K562 (cell line): ENCODE data around the gene ATMIN. TPM values are rescaled to one million over a fixed set of nuclear protein-coding genes. Genes with fewer than 3 reads are reported as not detected.

Experiments used
- ATAC-seq: fragments of 200-7000 bp; cut with Tn5 transposase; 3 replicates; pipeline ENCODE4 v1.9.1; 2020; ENCODE audit warnings: moderate library complexity
- BruUV-seq: library from RNA; stranded (reverse); fragments of 400-500 nt; replicated peaks from 2 replicates; lab custom pipeline; 2021; lab: Mats Ljungman, UMichigan
- CTCF ChIA-PET: fragments of 300-600 bp; formaldehyde crosslinking; extraction: SDS; loops from one replicate; lab custom pipeline; 2021; ENCODE audit warnings: low intra/inter-chr PET ratio; lab: Yijun Ruan, JAX
- POLR2A ChIA-PET: fragments of 300-600, 350-650 bp; sonication (Branson Sonifier 250); formaldehyde crosslinking; extraction: SDS; loops from one replicate; lab custom pipeline; 2021; ENCODE audit warnings: antibody characterized with exemption, inconsistent platforms; lab: Yijun Ruan, JAX
- DNase-seq, 4 experiments: peaks; one replicate each; pipeline versions ENCODE4 v3.0.0 to v3.0.0-alpha.2; 2011 to 2018; ENCODE audit warnings: low spot score in 3 of 4, mixed read lengths in 3 of 4; ENCODE audit errors: extremely low read depth in 1 of 4
- FAIRE-seq: peaks from 2 replicates; lab custom pipeline; 2011; peaks lifted over from hg19 to GRCh38; lab: Jason Lieb, UNC
- H2AFZ ChIP-seq: 2 replicates; pipeline ENCODE4 v1.6.0; 2011; ENCODE audit warnings: low read depth, low read length, control low read depth, inconsistent platforms
- H3K27ac ChIP-seq: fragments of 200-600 bp; 3 replicates; pipeline ENCODE4 v1.8.0; 2011; ENCODE audit warnings: low read depth, mild to moderate bottlenecking, control low read depth, inconsistent platforms, low read length, moderate library complexity, mixed read lengths; ENCODE audit errors: extremely low read depth
- H3K27me3 ChIP-seq, 2 experiments: fragments of 300-600 bp in 1 of 2; 2 replicates in 1 of 2; 3 replicates in 1 of 2; pipeline versions ENCODE4 v1.6.0 to v1.8.0; 2011; ENCODE audit warnings: inconsistent platforms in 2 of 2, low read length in 2 of 2, mild to moderate bottlenecking in 1 of 2, mixed read lengths in 1 of 2, moderate library complexity in 1 of 2; ENCODE audit not compliant: control insufficient read depth in 2 of 2, insufficient read depth in 2 of 2
- H3K36me3 ChIP-seq: fragments of 300-600 bp; 3 replicates; pipeline ENCODE4 v1.8.0; 2011; ENCODE audit warnings: mild to moderate bottlenecking, low read length, inconsistent platforms; ENCODE audit not compliant: control insufficient read depth, insufficient read depth
- H3K4me1 ChIP-seq, 2 experiments: fragments of 200-600 bp in 1 of 2; replicated peaks in 1 of 2; 2 replicates in 1 of 2; 3 replicates in 1 of 2; pipeline versions ENCODE4 v1.5.1 to v1.8.0; 2011; ENCODE audit warnings: inconsistent platforms in 2 of 2, low read length in 2 of 2, mild to moderate bottlenecking in 1 of 2, mixed read lengths in 1 of 2, moderate library complexity in 1 of 2; ENCODE audit not compliant: control insufficient read depth in 2 of 2, insufficient read depth in 2 of 2
- H3K4me2 ChIP-seq: 2 replicates; pipeline ENCODE4 v1.6.1; 2011; ENCODE audit warnings: low read length, control low read depth, inconsistent platforms, mixed read lengths; ENCODE audit not compliant: insufficient read depth
- H3K4me3 ChIP-seq: fragments of 200-600 bp; sonication (generic), shearing (Covaris generic); 2 replicates; pipeline ENCODE4 v1.5.1; 2016; ENCODE audit warnings: control low read depth, inconsistent platforms
- H3K79me2 ChIP-seq: fragments of 200-600 bp; 3 replicates; pipeline ENCODE4 v1.8.0; 2011; ENCODE audit warnings: low read length, inconsistent platforms; ENCODE audit not compliant: control insufficient read depth, insufficient read depth
- H3K9ac ChIP-seq, 2 experiments: 2 replicates each; pipeline versions ENCODE4 v1.6.0 to v1.6.1; 2011; ENCODE audit warnings: low read depth in 2 of 2, low read length in 2 of 2, control low read depth in 1 of 2, inconsistent platforms in 1 of 2, mild to moderate bottlenecking in 1 of 2, mixed read lengths in 1 of 2; ENCODE audit not compliant: insufficient read depth in 1 of 2
- H3K9me1 ChIP-seq: one replicate; pipeline ENCODE4 v1.6.0; 2011; ENCODE audit warnings: inconsistent platforms, mild to moderate bottlenecking, low read length, moderate library complexity; ENCODE audit not compliant: control insufficient read depth, insufficient read depth
- H3K9me3 ChIP-seq: replicated peaks from 2 replicates; pipeline ENCODE4 v1.5.1; 2011; ENCODE audit warnings: low read depth, low read length, inconsistent platforms; ENCODE audit not compliant: control insufficient read depth, insufficient read depth
- H4K20me1 ChIP-seq: replicated peaks from 2 replicates; pipeline ENCODE4 v1.6.1; 2011; ENCODE audit warnings: low read length, inconsistent platforms, mixed read lengths; ENCODE audit not compliant: control insufficient read depth, insufficient read depth
- CEBPG ChIP-seq, 3 experiments: fragments of 200-800 bp in 1 of 3; sonication (Bioruptor generic) in 1 of 3; sonication (generic) in 1 of 3; formaldehyde crosslinking in 1 of 3; IDR thresholded peaks in 2 of 3; conservative IDR thresholded peaks in 1 of 3; 2 replicates each; pipeline versions ENCODE4 v1.6.1 to v1.8.0; 2016 to 2022; ENCODE audit warnings: missing compliant biosample characterization in 2 of 3, missing genetic modification characterization in 2 of 3, mild to moderate bottlenecking in 1 of 3, missing genetic modification reagents in 1 of 3
- NFIC ChIP-seq: fragments of 450-650 bp; IDR thresholded peaks from 2 replicates; pipeline ENCODE4 v1.6.1; 2017; ENCODE audit warnings: mild to moderate bottlenecking, inconsistent platforms
- NFIX ChIP-seq: fragments of 250-450 bp; sonication (Bioruptor Pico); IDR thresholded peaks from 2 replicates; pipeline ENCODE4 v1.4.0; 2020; ENCODE audit warnings: low read depth, mild to moderate bottlenecking, moderate library complexity
- WGBS: fragments of 100-300 bp; shearing (Covaris generic); methylation state at CpG from one replicate; pipeline ENCODE4 v1.1.6; 2016; ENCODE audit warnings: low coverage, mixed read lengths; ENCODE audit not compliant: insufficient coverage; ENCODE audit errors: missing lambda C conversion rate; 5-methylcytosine and 5-hydroxymethylcytosine counted together
- in situ Hi-C: fragments of 300-500 bp; cut with MboI; formaldehyde crosslinking; loops from 4 replicates; pipeline ENCODE4 v1.15.0; 2018; ENCODE audit warnings: inconsistent platforms, mixed read lengths
- intact Hi-C: fragments of 100-400 bp; cut with micrococcal nuclease; formaldehyde crosslinking; loops from 2 replicates; pipeline ENCODE4 v1.14.2; 2022
- polyA plus RNA-seq, 8 experiments: library from polyadenylated mRNA; depleted of rRNA in 4 of 8; stranded (reverse) in 5 of 8; unstranded in 3 of 8; fragments of >200 nt; fragmentation: Nextera tagmentation in 2 of 8; fragmentation: Illumina TruSeq in 1 of 8; extraction: Ambion mirVana in 2 of 8; extraction: Trizol in 1 of 8; gene quantifications; 2 replicates each; pipeline versions ENCODE4 v1.2.1 to v1.2.3, GENCODE V29; 2011 to 2014; ENCODE audit warnings: inconsistent platforms in 1 of 8, missing spikeins in 1 of 8
- total RNA-seq, 7 experiments: library from RNA; depleted of rRNA in 6 of 7; stranded (reverse); fragments of >200 nt in 6 of 7; fragmentation: Illumina TruSeq in 2 of 7; extraction: Trizol in 2 of 7; gene quantifications; 2 replicates each; pipeline versions ENCODE4 v1.2.1 to v1.2.3, GENCODE V29; 2011 to 2021; ENCODE audit warnings: low replicate concordance in 1 of 7
- TF ChIP-seq, protein P1 (sequence below): fragments of 250-450 bp; sonication (Bioruptor Pico); IDR thresholded peaks from 2 replicates; pipeline ENCODE4 v1.8.0; 2021; ENCODE audit warnings: borderline replicate concordance, mild to moderate bottlenecking, moderate library complexity; ENCODE audit not compliant: poor library complexity, severe bottlenecking

Gene ATMIN
- total and polyA plus RNA-seq, 9 of the 15 experiments (the other 6 are each of a cell fraction or from before 2014, with no cell fraction given) = 6.7 to 40.9 (median 23.4) TPM

DNA sequence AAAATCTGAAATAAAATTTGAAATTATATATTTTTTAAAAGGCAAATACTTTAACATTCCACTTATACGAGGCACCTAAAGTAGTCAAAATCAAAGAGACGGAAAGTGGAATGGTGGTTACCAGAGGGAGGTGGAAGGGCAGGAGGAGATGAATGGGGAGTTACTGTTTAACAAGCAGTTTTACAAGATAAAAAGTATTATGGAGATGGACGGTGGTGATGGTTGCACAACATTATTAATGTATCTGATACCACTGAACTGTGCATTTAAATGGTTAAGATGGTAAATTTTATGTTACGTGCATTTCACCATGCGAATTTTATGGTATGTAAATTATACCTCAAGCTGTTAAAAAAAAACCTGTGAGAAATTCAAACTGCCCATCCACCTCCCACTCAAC is 34.3 kb upstream of the ATMIN start:
- ChIA-PET CTCF (no interaction called here), POLR2A (interaction anchor here (0.7 to 1.6 kb wide), 3 partner anchors 11 to 225 kb away, joined by 4 to 5 read pairs (median 5); no protein-coding TSS in a partner anchor)
- no TSS peak for BruUV-seq
- H3K79me2 ChIP-seq = peaks cover 99% of the 10 kb centered on the region
- peaks cover 19% of the 10 kb centered on the region; the same call in 2 of the 3 replicates for H3K36me3 ChIP-seq
- no peak overlapping the region for H3K4me2 ChIP-seq
- no peak overlapping the region for H3K4me3 ChIP-seq
- H4K20me1 ChIP-seq = peaks cover 22% of the 10 kb centered on the region
- peaks cover 4% of the 10 kb centered on the region for H3K9me1 ChIP-seq
- H3K27ac ChIP-seq = no peak overlapping the region
- DNase-seq (no peak), ATAC-seq (no peak), FAIRE-seq (no peak)
- no peaks in the 10 kb centered on the region for H3K9me3 ChIP-seq
- H3K4me1 ChIP-seq = peaks cover 13 to 19% of the 10 kb centered on the region in 2 experiments; a peak in 4 of 5 replicates
- H2AFZ ChIP-seq = no peak overlapping the region
- in situ Hi-C loops (loop anchor here (25.0 kb wide), 1 partner anchor 736 kb away; no protein-coding TSS in a partner anchor), intact Hi-C loops (no loop called here)
- H3K9ac ChIP-seq = no peak overlapping the region
- no peaks in the 10 kb centered on the region for H3K27me3 ChIP-seq
- TF ChIP-seq NFIX (CRISPR knock-in tag) = no peak
- TF ChIP-seq CEBPG (CRISPR knock-in tag; IDR thresholded peaks at IDR 0.05) = no peak
- TF ChIP-seq CEBPG (tag; conservative IDR thresholded peaks at IDR 0.05 in 1 of 2, IDR thresholded peaks at IDR 0.05 in 1 of 2) = peak in 1 of 2 experiments; percentile 37; a peak in 1 of 4 replicates
- 78% methylated on average over 5 of the region's 5 CpGs for WGBS

DNA sequence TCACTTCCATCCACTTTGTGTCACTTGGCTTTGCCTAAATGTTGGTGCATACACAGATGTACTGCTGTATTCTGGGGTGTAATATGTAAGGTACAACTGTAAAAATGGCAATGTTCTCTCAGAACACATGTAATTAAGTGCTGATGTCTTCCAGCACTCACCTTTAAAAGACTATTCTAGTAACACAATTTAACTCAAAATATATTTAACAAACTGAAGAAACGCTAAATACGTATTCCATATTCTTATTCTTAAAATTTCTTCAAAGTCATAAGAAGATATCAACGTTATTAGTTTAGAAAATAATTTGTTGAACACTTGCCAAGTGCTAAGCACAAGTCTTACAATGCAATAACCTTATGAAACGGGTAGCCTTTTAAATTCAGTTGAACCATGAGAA is 32.6 kb upstream of the ATMIN start:
- TF ChIP-seq NFIC = peak; percentile 17; the same call in 1 of the 2 replicates
- TF ChIP-seq, protein P1, sequence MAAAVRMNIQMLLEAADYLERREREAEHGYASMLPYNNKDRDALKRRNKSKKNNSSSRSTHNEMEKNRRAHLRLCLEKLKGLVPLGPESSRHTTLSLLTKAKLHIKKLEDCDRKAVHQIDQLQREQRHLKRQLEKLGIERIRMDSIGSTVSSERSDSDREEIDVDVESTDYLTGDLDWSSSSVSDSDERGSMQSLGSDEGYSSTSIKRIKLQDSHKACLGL = no peak
- Histone ChIP-seq H3K9me1 (peaks cover 4% of the 10 kb centered on the region), H3K4me1 (peaks cover 14 to 22% of the 10 kb centered on the region in 2 experiments; a peak in 4 of 5 replicates), H3K27ac (no peak overlapping the region), H3K79me2 (peaks cover 93% of the 10 kb centered on the region), H2AFZ (no peak overlapping the region), H3K4me3 (no peak overlapping the region), H3K9me3 (no peaks in the 10 kb centered on the region), H3K9ac (no peak overlapping the region; a peak in 1 of 4 replicates), H3K36me3 (peaks cover 9% of the 10 kb centered on the region; the same call in 2 of the 3 replicates), H3K4me2 (no peak overlapping the region), H3K27me3 (no peaks in the 10 kb centered on the region), H4K20me1 (peaks cover 22% of the 10 kb centered on the region)
- DNase-seq = no peak
- intact Hi-C loops = no loop called here
- BruUV-seq = no TSS peak
- ChIA-PET POLR2A (interaction anchor here (1.1 to 2.0 kb wide), 5 partner anchors 9 to 34 kb away, joined by 3 to 8 read pairs (median 3); partner anchors contain the start of gene ATMIN), CTCF (no interaction called here)
- in situ Hi-C loops = loop anchor here (25.0 kb wide), 1 partner anchor 734 kb away; no protein-coding TSS in a partner anchor
- 63% methylated on average over 4 of the region's 4 CpGs for WGBS
- no peak for FAIRE-seq
- no peak for ATAC-seq
